Prostate gland (tissue), 2 donors: ENCODE data around the gene SLC25A47.

Source experiments
- CTCF ChIP-seq, 4 experiments: fragments of 200-600 bp in 2 of 4; fragments of 450-650 bp in 2 of 4; sonication (generic) in 2 of 4; IDR thresholded peaks; 1 replicate in 3 of 4; 2 replicates in 1 of 4; pipeline ENCODE4 v1.5.1; 2016 to 2019; ENCODE audit warnings: antibody characterized with exemption in 4 of 4, mild to moderate bottlenecking in 2 of 4, moderate library complexity in 2 of 4
- POLR2AphosphoS5 ChIP-seq: sonication (generic); formaldehyde crosslinking; IDR thresholded peaks from one replicate; pipeline ENCODE4 v1.6.1; 2017; ENCODE audit warnings: antibody characterized with exemption

- TF ChIP-seq CTCF (IDR thresholded peaks at IDR 0.05), result no peak
- TF ChIP-seq POLR2AphosphoS5, result no peak
Measured at GRCh38 chr14:100294963-100295330, 28.2 kb upstream of the SLC25A47 start.
